NT2/D1 (cell line): ENCODE data around the gene TGFB2.

Experiments used
- DNase-seq: peaks from one replicate; pipeline ENCODE4 v3.0.0-alpha.2; 2011; ENCODE audit warnings: low read depth, low spot score
- H3K27me3 ChIP-seq: 2 replicates; pipeline ENCODE4 v1.6.0; 2011; ENCODE audit warnings: mild to moderate bottlenecking; ENCODE audit not compliant: insufficient read length, insufficient read depth
- H3K36me3 ChIP-seq: 2 replicates; pipeline ENCODE4 v1.6.1; 2011; ENCODE audit warnings: mild to moderate bottlenecking, low read length, mixed read lengths; ENCODE audit not compliant: insufficient read depth, insufficient read length
- H3K4me1 ChIP-seq: 2 replicates; pipeline ENCODE4 v1.5.1; 2011; ENCODE audit not compliant: insufficient read depth, insufficient read length
- H3K4me3 ChIP-seq: 2 replicates; pipeline ENCODE4 v1.5.1; 2011; ENCODE audit warnings: low read depth; ENCODE audit not compliant: insufficient read length
- H3K9ac ChIP-seq: 2 replicates; pipeline ENCODE4 v1.6.0; 2011; ENCODE audit warnings: low read depth; ENCODE audit not compliant: insufficient read length
- H3K9me3 ChIP-seq: 2 replicates; pipeline ENCODE4 v1.5.1; 2011; ENCODE audit warnings: mild to moderate bottlenecking, low read length; ENCODE audit not compliant: insufficient read depth
- SUZ12 ChIP-seq: IDR thresholded peaks from 2 replicates; pipeline ENCODE4 v1.6.1; 2011; ENCODE audit not compliant: insufficient read length, insufficient read depth; ENCODE audit errors: extremely low read depth
- YY1 ChIP-seq: IDR thresholded peaks from 2 replicates; pipeline ENCODE4 v1.6.1; 2011; ENCODE audit not compliant: insufficient read length, insufficient read depth
- ZNF274 ChIP-seq: IDR thresholded peaks from 2 replicates; pipeline ENCODE4 v1.6.1; 2011; ENCODE audit warnings: mild to moderate bottlenecking, low read depth, low read length

Gene TGFB2

DNA sequence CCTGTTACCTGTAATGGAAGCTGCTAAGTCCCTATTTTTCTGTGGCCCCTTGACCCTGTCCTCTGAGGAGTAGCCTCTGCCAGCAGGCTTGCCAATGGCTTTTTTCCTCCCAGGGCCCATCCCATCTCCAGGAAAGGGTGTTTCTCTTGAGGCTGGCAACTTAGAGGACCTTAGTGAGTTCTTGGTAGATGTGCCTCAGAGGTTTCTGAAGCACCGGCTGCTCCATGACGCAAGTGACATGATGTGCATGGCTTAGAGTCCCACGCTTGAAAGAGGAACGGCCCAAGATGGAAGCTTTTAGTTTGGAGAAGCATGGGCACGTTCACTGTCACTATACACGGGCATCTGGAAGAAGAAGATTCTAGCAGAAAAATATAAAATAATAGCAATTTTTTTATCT is 63.0 kb downstream of the TGFB2 start:
- peaks cover 18% of the 10 kb centered on the region for H3K36me3 ChIP-seq
- H3K9me3 ChIP-seq: no peaks in the 10 kb centered on the region
- no peaks in the 10 kb centered on the region for H3K27me3 ChIP-seq
- no peaks in the 10 kb centered on the region for H3K4me1 ChIP-seq
- DNase-seq: no peak
- H3K9ac ChIP-seq: no peak overlapping the region
- TF ChIP-seq ZNF274 (no peak), SUZ12 (no peak), YY1 (no peak)
- H3K4me3 ChIP-seq: no peak overlapping the region

DNA sequence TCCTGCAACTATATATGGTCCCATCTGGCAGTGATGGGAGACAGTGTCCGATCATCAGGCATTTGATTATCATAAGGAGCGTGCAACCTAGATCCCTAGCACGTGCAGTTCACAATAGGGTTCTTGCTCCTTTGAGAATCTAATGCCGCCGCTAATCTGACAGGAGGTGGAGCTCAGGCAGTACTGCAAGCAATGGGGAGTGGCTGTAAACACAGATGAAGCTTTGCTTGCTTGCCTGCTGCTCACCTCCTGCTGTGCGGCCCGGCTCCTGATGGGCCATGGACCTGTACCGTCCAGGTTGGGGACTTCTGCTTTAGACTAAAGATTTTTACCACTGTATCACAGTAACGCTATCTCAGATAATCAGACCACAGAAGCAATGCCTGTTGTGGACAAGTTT is 63.8 kb downstream of the TGFB2 start:
- Histone ChIP-seq H3K4me1 (no peaks in the 10 kb centered on the region), H3K9ac (no peak overlapping the region), H3K36me3 (peaks cover 18% of the 10 kb centered on the region), H3K9me3 (no peaks in the 10 kb centered on the region), H3K4me3 (no peak overlapping the region), H3K27me3 (no peaks in the 10 kb centered on the region)
- DNase-seq: no peak
- TF ChIP-seq SUZ12 (no peak), YY1 (no peak)

DNA sequence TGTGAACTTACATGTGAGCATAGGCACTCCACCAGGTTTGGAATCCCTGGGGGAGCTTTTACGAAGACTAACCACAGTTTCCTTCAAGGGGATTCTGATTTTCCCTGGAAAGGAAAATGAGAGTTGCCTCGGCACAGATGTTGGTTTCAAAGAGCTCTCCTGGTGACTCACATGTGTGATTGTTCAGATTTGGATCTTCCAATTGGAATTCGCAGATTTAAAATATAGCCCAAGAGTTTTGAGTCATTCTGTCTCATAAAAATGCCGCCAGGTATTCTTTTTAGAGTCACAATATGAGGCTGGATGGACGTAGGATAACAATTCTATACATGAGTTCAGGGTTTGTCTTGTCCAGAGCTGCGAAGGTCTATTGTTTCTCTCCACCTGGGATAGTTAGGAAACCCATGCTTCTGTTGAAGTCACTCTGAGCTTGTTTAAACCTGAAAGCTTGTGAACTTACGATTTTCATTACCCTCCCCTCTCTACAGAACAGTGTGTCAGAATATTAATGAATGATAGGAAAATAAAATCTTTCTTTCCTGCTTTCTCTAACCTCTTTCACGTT is 64.9 kb downstream of the TGFB2 start:
- Histone ChIP-seq H3K4me3 (no peak overlapping the region), H3K36me3 (peaks cover 20% of the 10 kb centered on the region), H3K9ac (no peak overlapping the region), H3K9me3 (no peaks in the 10 kb centered on the region), H3K27me3 (no peaks in the 10 kb centered on the region), H3K4me1 (no peaks in the 10 kb centered on the region)
- no peak for DNase-seq
- TF ChIP-seq SUZ12 (no peak), YY1 (no peak), ZNF274 (no peak)

DNA sequence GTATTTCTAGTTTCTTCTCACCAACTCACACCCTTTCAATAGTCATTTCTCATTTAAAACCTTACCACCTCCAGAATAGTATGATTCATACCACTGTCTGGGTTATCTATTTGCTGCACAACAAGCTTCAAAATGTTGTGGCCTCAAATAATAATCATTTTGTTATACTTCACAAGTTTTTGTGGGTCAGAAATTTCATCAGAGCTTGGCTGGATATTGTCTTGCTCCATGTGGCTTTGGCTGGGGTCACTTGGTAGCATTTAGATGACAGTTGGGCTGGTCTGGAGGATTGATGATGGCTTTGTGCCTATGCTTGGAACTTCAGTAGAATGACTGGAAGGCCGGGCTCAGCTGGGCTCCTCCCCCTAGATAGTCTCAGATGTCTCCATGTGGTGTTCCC is 66.0 kb downstream of the TGFB2 start:
- Histone ChIP-seq H3K4me3 (no peak overlapping the region), H3K36me3 (peaks cover 19% of the 10 kb centered on the region), H3K4me1 (no peaks in the 10 kb centered on the region), H3K27me3 (no peaks in the 10 kb centered on the region), H3K9ac (no peak overlapping the region), H3K9me3 (no peaks in the 10 kb centered on the region)
- TF ChIP-seq ZNF274: no peak
- no peak for TF ChIP-seq YY1
- no peak for TF ChIP-seq SUZ12
- DNase-seq: no peak

DNA sequence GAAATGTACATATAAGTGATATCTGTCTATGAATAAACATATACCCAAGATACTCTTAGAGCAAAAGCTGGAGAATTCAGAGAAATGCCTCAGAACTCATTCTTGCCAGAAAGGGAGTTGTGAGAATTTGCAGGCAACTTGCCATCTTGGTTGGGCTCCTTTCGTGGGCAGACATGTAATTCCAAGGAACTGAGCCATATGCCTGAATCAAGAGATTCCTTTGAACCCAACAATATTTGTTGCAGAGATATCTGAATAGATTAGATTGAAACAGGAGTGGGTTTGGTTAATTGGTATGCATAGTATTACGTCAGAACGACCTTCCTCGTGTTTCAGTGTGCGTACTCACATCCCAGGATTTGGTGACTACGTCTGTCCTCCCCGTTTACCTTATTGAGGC is 67.0 kb downstream of the TGFB2 start:
- H3K27me3 ChIP-seq: no peaks in the 10 kb centered on the region
- H3K9ac ChIP-seq: no peak overlapping the region
- H3K36me3 ChIP-seq: peaks cover 19% of the 10 kb centered on the region
- H3K9me3 ChIP-seq: no peaks in the 10 kb centered on the region
- no peaks in the 10 kb centered on the region for H3K4me1 ChIP-seq
- H3K4me3 ChIP-seq: no peak overlapping the region
- no peak for TF ChIP-seq ZNF274
- no peak for TF ChIP-seq SUZ12
- TF ChIP-seq YY1: no peak
- DNase-seq: no peak

DNA sequence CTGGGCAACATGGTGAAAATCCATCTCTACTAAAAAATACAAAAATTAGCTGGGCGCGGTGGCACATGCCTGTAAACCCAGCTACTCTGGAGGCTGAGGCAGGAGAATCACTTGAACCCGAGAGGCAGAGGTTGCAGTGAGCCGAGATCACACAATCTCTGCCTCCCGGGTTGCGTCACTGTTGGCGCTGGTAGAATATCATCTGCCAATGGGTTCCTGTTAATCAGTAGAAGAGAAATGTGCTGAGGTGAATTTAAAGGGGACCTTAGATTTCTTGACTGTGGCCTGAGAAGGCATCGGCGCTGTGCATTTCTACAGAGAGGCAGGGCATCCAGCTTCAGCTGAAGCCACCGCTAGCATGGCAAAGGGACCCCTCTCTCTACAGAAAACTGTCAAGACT is 68.0 kb downstream of the TGFB2 start:
- H3K4me1 ChIP-seq: no peaks in the 10 kb centered on the region
- H3K27me3 ChIP-seq: no peaks in the 10 kb centered on the region
- DNase-seq: no peak
- peaks cover 9% of the 10 kb centered on the region for H3K36me3 ChIP-seq
- no peak overlapping the region for H3K9ac ChIP-seq
- no peak overlapping the region for H3K4me3 ChIP-seq
- TF ChIP-seq SUZ12: no peak
- TF ChIP-seq YY1: no peak
- TF ChIP-seq ZNF274: no peak
- peaks cover 8% of the 10 kb centered on the region; the same call in 1 of the 2 replicates for H3K9me3 ChIP-seq

DNA sequence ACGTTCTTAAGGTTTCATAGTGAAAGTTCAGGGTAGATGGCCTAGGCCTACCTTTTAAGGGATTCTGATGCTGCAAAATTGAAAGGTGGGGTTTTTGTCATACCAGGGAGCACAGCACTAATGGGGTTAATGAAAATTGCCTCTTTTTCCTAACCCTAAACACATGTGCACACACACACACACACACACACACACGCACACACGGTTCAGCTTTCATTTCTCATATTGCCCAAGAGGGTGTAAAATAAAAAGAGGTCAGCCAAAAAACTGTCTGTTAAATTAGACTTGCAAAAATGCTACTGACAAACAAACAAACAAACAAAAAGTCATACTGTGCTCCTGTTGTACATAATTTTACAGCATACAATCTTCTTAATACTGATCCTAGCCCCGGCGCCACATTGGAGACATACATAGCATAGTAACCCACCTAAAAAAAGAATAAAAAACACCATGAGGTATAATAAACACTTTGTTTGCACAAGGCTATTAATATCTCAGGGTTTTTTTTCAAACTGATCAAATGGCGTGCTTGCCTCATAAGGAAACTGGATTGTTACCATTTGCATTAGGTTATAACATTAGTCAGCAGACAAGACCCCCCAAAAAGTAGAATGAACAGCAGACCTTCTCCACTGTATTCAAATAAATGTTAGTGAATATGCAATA is 69.1 kb downstream of the TGFB2 start:
- Histone ChIP-seq H3K27me3 (no peaks in the 10 kb centered on the region), H3K4me3 (no peak overlapping the region), H3K4me1 (no peaks in the 10 kb centered on the region), H3K9me3 (peaks cover 8% of the 10 kb centered on the region; the same call in 1 of the 2 replicates), H3K36me3 (peaks cover 7% of the 10 kb centered on the region), H3K9ac (no peak overlapping the region)
- no peak for DNase-seq
- TF ChIP-seq ZNF274: no peak
- no peak for TF ChIP-seq YY1
- TF ChIP-seq SUZ12: no peak
